B cell (primary cell): ENCODE measurements around the gene TEX19.

ENCODE experiments used
- CTCF ChIP-seq: fragments of 200-600 bp; IDR thresholded peaks from one replicate; pipeline ENCODE4 v1.8.0; 2022; ENCODE audit warnings: antibody characterized with exemption, mild to moderate bottlenecking
- EZH2 ChIP-seq: IDR thresholded peaks from 2 replicates; pipeline ENCODE4 v1.6.1; 2012; ENCODE audit warnings: borderline replicate concordance, low read depth, mild to moderate bottlenecking, moderate library complexity, low read length; ENCODE audit not compliant: insufficient read depth, poor library complexity, severe bottlenecking

GRCh38 chr17:82328994-82329507 lies 30.0 kb upstream of the TEX19 start:
- TF ChIP-seq CTCF: no peak
- no peak for TF ChIP-seq EZH2
